Gastrocnemius medialis (tissue), 4 donors: ENCODE results near the gene REG3A. TPM values are rescaled to one million over a fixed set of nuclear protein-coding genes. Genes with fewer than 3 reads are reported as not detected.

Experiments used
- ATAC-seq, 2 donors: fragments of 150-250 bp; one replicate each; pipeline ENCODE4 v1.9.1; 2016
- DNase-seq, 2 donors: peaks; one replicate each; pipeline ENCODE4 v3.0.0-alpha.2; 2019
- H3K27ac ChIP-seq, 4 donors: fragments of 200-600 bp; sonication (generic); 1 replicate in 1 of 4; 2 replicates in 3 of 4; pipeline ENCODE4 v1.5.1; 2016 to 2018; ENCODE audit warnings: mild to moderate bottlenecking in 2 of 4, moderate library complexity in 1 of 4
- H3K27me3 ChIP-seq, 3 donors: fragments of 200-600 bp; sonication (generic) in 2 of 3; 1 replicate in 1 of 3; 2 replicates in 2 of 3; pipeline versions ENCODE4 v1.5.1 to v1.6.0; 2016 to 2019; ENCODE audit warnings: mild to moderate bottlenecking in 1 of 3, moderate library complexity in 1 of 3
- H3K36me3 ChIP-seq, 2 donors: fragments of 200-600 bp; sonication (generic) in 1 of 2; one replicate each; pipeline ENCODE4 v1.5.1; 2017 to 2018
- H3K4me1 ChIP-seq, 2 donors: fragments of 200-600 bp; sonication (generic) in 1 of 2; one replicate each; pipeline ENCODE4 v1.5.1; 2016 to 2017; ENCODE audit warnings: mild to moderate bottlenecking in 2 of 2
- H3K4me3 ChIP-seq, 4 donors: fragments of 200-600 bp; sonication (generic) in 3 of 4; 1 replicate in 1 of 4; 2 replicates in 3 of 4; pipeline ENCODE4 v1.5.1; 2016 to 2019; ENCODE audit warnings: mild to moderate bottlenecking in 2 of 4
- H3K9me3 ChIP-seq, 3 donors: fragments of 200-600 bp; sonication (generic) in 2 of 3; 1 replicate in 1 of 3; 2 replicates in 2 of 3; pipeline ENCODE4 v1.5.1; 2016 to 2019
- POLR2A ChIP-seq, 2 donors: fragments of 450-650 bp; IDR thresholded peaks; one replicate each; pipeline ENCODE4 v1.6.1; 2017; ENCODE audit warnings: antibody characterized with exemption in 2 of 2, mild to moderate bottlenecking in 2 of 2, moderate library complexity in 2 of 2
- in situ Hi-C, 4 donors: fragments of 200-750 bp; cut with MboI; loops; one replicate each; pipeline versions ENCODE4 v1.15.0 to v1.8.0; 2017; ENCODE audit warnings: low sequenced_read_pairs in 4 of 4
- intact Hi-C: fragments of 100-400 bp; cut with DNase I; formaldehyde crosslinking; loops from one replicate; pipeline ENCODE4 v1.15.1; 2023; ENCODE audit warnings: low total_unique reads
- total RNA-seq, 4 donors: library from RNA; depleted of rRNA; stranded (reverse); fragments of >200 nt; gene quantifications; one replicate each; pipeline versions ENCODE4 v1.1.0 to v1.2.3, GENCODE V29; 2016
- TF ChIP-seq, protein P1 (sequence below), 5 experiments: fragments of 450-650 bp in 3 of 5; fragments of 200-600 bp in 2 of 5; sonication (generic) in 2 of 5; IDR thresholded peaks in 4 of 5; conservative IDR thresholded peaks in 1 of 5; 1 replicate in 4 of 5; 2 replicates in 1 of 5; pipeline ENCODE4 v1.5.1; 2016 to 2019; ENCODE audit warnings: antibody characterized with exemption in 5 of 5, mild to moderate bottlenecking in 3 of 5, moderate library complexity in 3 of 5

The REG3A gene
- total RNA-seq, 4 donors from 2014 or later: not detected

DNA sequence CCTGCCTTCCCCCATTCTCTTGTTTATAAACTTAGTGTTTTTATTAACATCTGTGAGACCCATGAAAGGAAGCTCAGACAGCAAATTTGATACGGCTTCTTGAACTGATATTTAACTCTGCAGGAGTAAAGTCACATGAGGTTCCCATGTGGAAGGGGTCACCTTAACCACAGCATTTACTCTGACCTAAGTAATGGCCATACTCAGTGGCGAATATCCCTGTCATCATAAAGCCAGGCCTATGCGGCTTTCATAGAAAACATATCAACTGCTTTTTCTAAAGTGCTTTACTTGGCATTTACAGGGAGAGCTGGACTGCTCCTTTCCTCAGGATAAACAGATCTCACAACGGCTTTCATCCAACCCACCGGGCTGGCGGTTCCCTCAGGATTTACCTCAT is 30.3 kb downstream of the REG3A start:
- ATAC-seq (no peak), DNase-seq (no peak)
- Histone ChIP-seq H3K4me3 (no peak overlapping the region), H3K27me3 (no peaks in the 10 kb centered on the region), H3K36me3 (no peaks in the 10 kb centered on the region), H3K27ac (no peak overlapping the region), H3K4me1 (no peaks in the 10 kb centered on the region), H3K9me3 (no peaks in the 10 kb centered on the region)
- TF ChIP-seq POLR2A (IDR thresholded peaks at IDR 0.05): no peak
- TF ChIP-seq, protein P1, sequence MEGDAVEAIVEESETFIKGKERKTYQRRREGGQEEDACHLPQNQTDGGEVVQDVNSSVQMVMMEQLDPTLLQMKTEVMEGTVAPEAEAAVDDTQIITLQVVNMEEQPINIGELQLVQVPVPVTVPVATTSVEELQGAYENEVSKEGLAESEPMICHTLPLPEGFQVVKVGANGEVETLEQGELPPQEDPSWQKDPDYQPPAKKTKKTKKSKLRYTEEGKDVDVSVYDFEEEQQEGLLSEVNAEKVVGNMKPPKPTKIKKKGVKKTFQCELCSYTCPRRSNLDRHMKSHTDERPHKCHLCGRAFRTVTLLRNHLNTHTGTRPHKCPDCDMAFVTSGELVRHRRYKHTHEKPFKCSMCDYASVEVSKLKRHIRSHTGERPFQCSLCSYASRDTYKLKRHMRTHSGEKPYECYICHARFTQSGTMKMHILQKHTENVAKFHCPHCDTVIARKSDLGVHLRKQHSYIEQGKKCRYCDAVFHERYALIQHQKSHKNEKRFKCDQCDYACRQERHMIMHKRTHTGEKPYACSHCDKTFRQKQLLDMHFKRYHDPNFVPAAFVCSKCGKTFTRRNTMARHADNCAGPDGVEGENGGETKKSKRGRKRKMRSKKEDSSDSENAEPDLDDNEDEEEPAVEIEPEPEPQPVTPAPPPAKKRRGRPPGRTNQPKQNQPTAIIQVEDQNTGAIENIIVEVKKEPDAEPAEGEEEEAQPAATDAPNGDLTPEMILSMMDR (IDR thresholded peaks at IDR 0.05 in 4 of 5, conservative IDR thresholded peaks at IDR 0.05 in 1 of 5): no peak
- in situ Hi-C loops (no loop called here), intact Hi-C loops (no loop called here)

DNA sequence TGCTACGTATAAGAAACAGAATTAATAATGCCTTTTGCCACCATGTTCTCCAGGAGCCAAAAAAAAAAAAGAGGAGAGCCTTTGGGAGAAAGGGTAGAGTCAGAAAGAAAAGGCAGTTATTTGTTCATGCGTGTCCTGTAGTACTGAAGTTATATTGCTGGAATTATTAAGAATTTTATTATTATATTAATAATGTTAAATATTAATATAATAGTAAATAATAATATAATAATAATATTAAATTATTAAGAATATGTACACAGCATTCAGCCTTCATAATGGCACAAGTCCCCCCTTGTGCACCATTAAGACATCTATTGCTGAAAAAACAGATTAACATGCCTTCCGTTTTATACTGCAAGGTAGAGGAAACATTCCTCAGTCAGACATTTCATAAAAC is 31.1 kb downstream of the REG3A start:
- no peaks in the 10 kb centered on the region for H3K36me3 ChIP-seq
- DNase-seq (no peak), ATAC-seq (no peak)
- H3K27ac ChIP-seq: no peak overlapping the region
- no peaks in the 10 kb centered on the region for H3K9me3 ChIP-seq
- no peaks in the 10 kb centered on the region for H3K4me1 ChIP-seq
- in situ Hi-C loops (no loop called here), intact Hi-C loops (no loop called here)
- no peaks in the 10 kb centered on the region for H3K27me3 ChIP-seq
- TF ChIP-seq, protein P1 (IDR thresholded peaks at IDR 0.05 in 4 of 5, conservative IDR thresholded peaks at IDR 0.05 in 1 of 5): no peak
- TF ChIP-seq POLR2A (IDR thresholded peaks at IDR 0.05): no peak
- no peak overlapping the region for H3K4me3 ChIP-seq

DNA sequence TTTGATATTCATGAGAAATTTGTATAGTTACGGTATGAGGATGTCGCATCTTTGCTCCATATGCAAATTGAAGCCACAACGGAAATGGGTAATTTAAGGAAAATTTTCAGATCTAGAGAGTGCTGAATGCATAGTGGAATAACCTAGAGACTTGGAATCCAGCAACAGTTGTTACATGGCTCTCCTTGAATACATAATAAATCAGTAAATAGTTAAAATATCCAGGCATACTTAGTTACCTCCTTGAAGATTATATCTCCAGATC is 33.9 kb downstream of the REG3A start:
- H3K9me3 ChIP-seq: no peaks in the 10 kb centered on the region

DNA sequence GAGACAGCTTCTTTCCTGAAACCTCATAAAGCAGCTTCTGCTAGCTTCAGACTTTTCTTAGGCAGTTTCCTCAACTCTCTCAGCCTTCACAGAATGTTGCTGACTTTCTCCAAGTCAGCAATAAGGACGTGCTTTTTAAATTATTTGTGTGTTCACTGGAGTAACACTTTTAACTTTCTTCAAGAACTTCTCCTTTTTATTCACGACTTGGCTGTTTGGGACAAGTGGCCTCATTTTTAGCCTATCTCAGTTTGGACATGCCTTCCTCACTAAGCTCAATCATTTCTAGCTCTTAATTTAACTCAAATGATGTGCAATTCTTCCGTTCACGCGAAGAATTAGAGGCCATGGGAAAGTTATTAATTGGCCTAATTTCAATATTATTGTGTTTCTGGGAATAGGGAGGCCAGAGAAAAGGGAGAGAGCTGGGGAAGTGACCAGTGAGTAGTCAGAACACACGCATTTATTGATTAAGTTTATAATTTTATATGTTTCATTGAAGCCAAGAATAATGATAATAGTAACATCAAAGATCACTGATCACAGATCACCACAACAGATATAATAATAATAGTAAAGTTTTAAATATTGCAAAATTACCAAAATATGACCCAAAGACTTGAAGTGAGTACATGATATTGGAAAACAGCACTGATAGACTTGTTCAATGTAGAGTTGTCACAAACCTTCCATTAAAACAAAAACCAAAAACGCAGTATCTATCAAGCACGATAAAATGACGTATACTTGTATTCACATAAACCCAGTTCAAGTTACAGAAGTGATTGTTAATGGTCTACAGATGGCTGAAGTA is 34.4 kb downstream of the REG3A start:
- H3K4me1 ChIP-seq: no peaks in the 10 kb centered on the region
- ATAC-seq (no peak), DNase-seq (no peak)
- no peak overlapping the region for H3K27ac ChIP-seq
- no peaks in the 10 kb centered on the region for H3K9me3 ChIP-seq
- intact Hi-C loops (no loop called here), in situ Hi-C loops (no loop called here)
- H3K27me3 ChIP-seq: no peaks in the 10 kb centered on the region
- no peaks in the 10 kb centered on the region for H3K36me3 ChIP-seq
- no peak overlapping the region for H3K4me3 ChIP-seq
- TF ChIP-seq, protein P1 (IDR thresholded peaks at IDR 0.05 in 4 of 5, conservative IDR thresholded peaks at IDR 0.05 in 1 of 5): no peak
- TF ChIP-seq POLR2A (IDR thresholded peaks at IDR 0.05): no peak

More for the DNA sequence above, 33.9 kb downstream of the REG3A start:
- intact Hi-C loops: no loop called here
- in situ Hi-C loops: no loop called here
- H3K27me3 ChIP-seq: no peaks in the 10 kb centered on the region
- H3K4me1 ChIP-seq: no peaks in the 10 kb centered on the region
- no peak overlapping the region for H3K4me3 ChIP-seq
- DNase-seq (no peak), ATAC-seq (no peak)
- TF ChIP-seq, protein P1 (IDR thresholded peaks at IDR 0.05 in 4 of 5, conservative IDR thresholded peaks at IDR 0.05 in 1 of 5): no peak
- no peak for TF ChIP-seq POLR2A (IDR thresholded peaks at IDR 0.05)
- no peaks in the 10 kb centered on the region for H3K36me3 ChIP-seq
- no peak overlapping the region for H3K27ac ChIP-seq

DNA sequence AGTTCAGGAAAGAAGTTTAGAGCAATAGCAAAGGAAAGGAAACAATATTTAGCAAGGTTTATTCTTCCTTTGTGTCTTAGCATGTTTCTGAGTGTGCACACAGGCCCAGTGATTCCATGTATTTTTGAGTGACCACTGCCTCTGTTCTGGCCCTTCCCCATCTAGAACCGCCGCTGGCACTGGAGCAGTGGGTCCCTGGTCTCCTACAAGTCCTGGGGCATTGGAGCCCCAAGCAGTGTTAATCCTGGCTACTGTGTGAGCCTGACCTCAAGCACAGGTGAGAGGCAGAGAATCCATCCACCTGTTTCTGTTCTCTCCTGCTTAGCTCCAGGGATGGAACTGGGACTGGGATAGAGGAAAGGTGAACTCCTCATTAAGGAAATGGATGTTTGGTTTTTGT is 36.9 kb downstream of the REG3A start:
- no peak for ATAC-seq
- no peak for TF ChIP-seq POLR2A (IDR thresholded peaks at IDR 0.05)
- Histone ChIP-seq H3K4me1 (no peaks in the 10 kb centered on the region), H3K9me3 (no peaks in the 10 kb centered on the region), H3K27ac (no peak overlapping the region), H3K36me3 (no peaks in the 10 kb centered on the region), H3K27me3 (no peaks in the 10 kb centered on the region), H3K4me3 (no peak overlapping the region)
- no peak for DNase-seq
- intact Hi-C loops: no loop called here
- in situ Hi-C loops: no loop called here
